GM12878 (cell line): ENCODE data around the gene SLC16A9. TPM values are rescaled to one million over a fixed set of nuclear protein-coding genes. Genes with fewer than 3 reads are reported as not detected.

Source experiments
- polyA plus RNA-seq, 11 experiments: library from polyadenylated mRNA; depleted of rRNA in 4 of 11; unstranded in 6 of 11; stranded (reverse) in 5 of 11; fragments of >200 nt; fragmentation: Nextera tagmentation in 4 of 11; fragmentation: Illumina TruSeq in 1 of 11; extraction: Ambion mirVana in 4 of 11; extraction: Trizol in 1 of 11; gene quantifications; 1 replicate in 1 of 11; 2 replicates in 10 of 11; pipeline versions ENCODE4 v1.2.1 to v1.2.3, GENCODE V29; 2011 to 2016; ENCODE audit warnings: inconsistent platforms in 2 of 11, missing spikeins in 2 of 11, low read depth in 1 of 11
- total RNA-seq, 4 experiments: library from RNA; depleted of rRNA in 3 of 4; stranded (reverse); fragments of >200 nt in 3 of 4; fragmentation: Illumina TruSeq in 1 of 4; extraction: Trizol in 1 of 4; gene quantifications; 2 replicates each; pipeline versions ENCODE4 v1.2.1 to v1.2.3, GENCODE V29; 2013 to 2021

Gene SLC16A9
- total and polyA plus RNA-seq, 10 of the 15 experiments (the other 5 are each of a cell fraction or from before 2014, with no cell fraction given), result 0.86 to 6.2 (median 4.3) TPM

Other genes starting within 250 kb of the SLC16A9 start
- not detected in 2 replicates for gene MRLN, start 43.6 kb upstream of the SLC16A9 start, total RNA-seq (2014; rRNA removed)
- gene MRLN, start 43.6 kb upstream of the SLC16A9 start, total RNA-seq (2014; rRNA removed; fragmentation: Illumina TruSeq; extraction: Trizol), result not detected in 2 replicates
- not detected in 2 replicates for gene MRLN, start 43.6 kb upstream of the SLC16A9 start, total RNA-seq (2021)
- not detected in 2 replicates for gene MRLN, start 43.6 kb upstream of the SLC16A9 start, polyA plus RNA-seq (2011; rRNA removed)
- gene MRLN, start 43.6 kb upstream of the SLC16A9 start, polyA plus RNA-seq (2014; fragmentation: Illumina TruSeq; extraction: Trizol), result not detected in 2 replicates
- gene MRLN, start 43.6 kb upstream of the SLC16A9 start, polyA plus RNA-seq (2014; fragmentation: Nextera tagmentation; extraction: Ambion mirVana), result under 1 TPM in 1 of 2 experiments, not detected in 1; 0.19 TPM
- gene MRLN, start 43.6 kb upstream of the SLC16A9 start, polyA plus RNA-seq (2014; rRNA removed), result not detected in 2 replicates
- not detected for gene MRLN, start 43.6 kb upstream of the SLC16A9 start, polyA plus RNA-seq (2016; fragmentation: Nextera tagmentation; extraction: Ambion mirVana)
- gene CCDC6, start 196.7 kb upstream of the SLC16A9 start, total RNA-seq (2014; rRNA removed), result 22.0 and 26.2 TPM in 2 replicates
- gene CCDC6, start 196.7 kb upstream of the SLC16A9 start, total RNA-seq (2014; rRNA removed; fragmentation: Illumina TruSeq; extraction: Trizol), result 22.7 and 25.2 TPM in 2 replicates
- gene CCDC6, start 196.7 kb upstream of the SLC16A9 start, total RNA-seq (2021), result 45.0 and 46.2 TPM in 2 replicates
- 34.8 and 37.0 TPM in 2 replicates for gene CCDC6, start 196.7 kb upstream of the SLC16A9 start, polyA plus RNA-seq (2011; rRNA removed)
- 34.8 and 40.7 TPM in 2 replicates for gene CCDC6, start 196.7 kb upstream of the SLC16A9 start, polyA plus RNA-seq (2014; fragmentation: Illumina TruSeq; extraction: Trizol)
- 10 to 100 TPM; 11.8 to 12.3 TPM for gene CCDC6, start 196.7 kb upstream of the SLC16A9 start, polyA plus RNA-seq (2014; fragmentation: Nextera tagmentation; extraction: Ambion mirVana)
- 19.5 and 23.7 TPM in 2 replicates for gene CCDC6, start 196.7 kb upstream of the SLC16A9 start, polyA plus RNA-seq (2014; rRNA removed)
- 10 to 100 TPM; 29.7 to 30.5 TPM for gene CCDC6, start 196.7 kb upstream of the SLC16A9 start, polyA plus RNA-seq (2016; fragmentation: Nextera tagmentation; extraction: Ambion mirVana)